Measurements from ENCODE around the gene RNF31.

Gene RNF31

GRCh38 chr14:24130380-24130716 is 16.9 kb upstream of the RNF31 start, which contains the start of gene FITM1:
FITM1 (plus strand) TSS chr14:24130659; CDS start chr14:24131564, 905 bp downstream.
- FAIRE-seq (no peak), DNase-seq (ENCODE audit: insufficient read length, low spot score) (no peak)
- TF ChIP-seq, protein P1, sequence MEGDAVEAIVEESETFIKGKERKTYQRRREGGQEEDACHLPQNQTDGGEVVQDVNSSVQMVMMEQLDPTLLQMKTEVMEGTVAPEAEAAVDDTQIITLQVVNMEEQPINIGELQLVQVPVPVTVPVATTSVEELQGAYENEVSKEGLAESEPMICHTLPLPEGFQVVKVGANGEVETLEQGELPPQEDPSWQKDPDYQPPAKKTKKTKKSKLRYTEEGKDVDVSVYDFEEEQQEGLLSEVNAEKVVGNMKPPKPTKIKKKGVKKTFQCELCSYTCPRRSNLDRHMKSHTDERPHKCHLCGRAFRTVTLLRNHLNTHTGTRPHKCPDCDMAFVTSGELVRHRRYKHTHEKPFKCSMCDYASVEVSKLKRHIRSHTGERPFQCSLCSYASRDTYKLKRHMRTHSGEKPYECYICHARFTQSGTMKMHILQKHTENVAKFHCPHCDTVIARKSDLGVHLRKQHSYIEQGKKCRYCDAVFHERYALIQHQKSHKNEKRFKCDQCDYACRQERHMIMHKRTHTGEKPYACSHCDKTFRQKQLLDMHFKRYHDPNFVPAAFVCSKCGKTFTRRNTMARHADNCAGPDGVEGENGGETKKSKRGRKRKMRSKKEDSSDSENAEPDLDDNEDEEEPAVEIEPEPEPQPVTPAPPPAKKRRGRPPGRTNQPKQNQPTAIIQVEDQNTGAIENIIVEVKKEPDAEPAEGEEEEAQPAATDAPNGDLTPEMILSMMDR (IDR thresholded peaks at IDR 0.05; ENCODE audit: insufficient read depth, missing control alignments), result no peak

- DNase-seq (ENCODE audit: insufficient read length, low spot score), result no peak
- no peak for FAIRE-seq
- TF ChIP-seq, protein P1 (IDR thresholded peaks at IDR 0.05; ENCODE audit: insufficient read depth, missing control alignments), result no peak
Observed at GRCh38 chr14:24130717-24131548, 16.4 kb upstream of the RNF31 start.

GRCh38 chr14:24131549-24131966 is 15.7 kb upstream of the RNF31 start:
- TF ChIP-seq, protein P1 (IDR thresholded peaks at IDR 0.05; ENCODE audit: insufficient read depth, missing control alignments), result no peak
- DNase-seq (ENCODE audit: insufficient read length, low spot score) (no peak), FAIRE-seq (no peak)

DNA sequence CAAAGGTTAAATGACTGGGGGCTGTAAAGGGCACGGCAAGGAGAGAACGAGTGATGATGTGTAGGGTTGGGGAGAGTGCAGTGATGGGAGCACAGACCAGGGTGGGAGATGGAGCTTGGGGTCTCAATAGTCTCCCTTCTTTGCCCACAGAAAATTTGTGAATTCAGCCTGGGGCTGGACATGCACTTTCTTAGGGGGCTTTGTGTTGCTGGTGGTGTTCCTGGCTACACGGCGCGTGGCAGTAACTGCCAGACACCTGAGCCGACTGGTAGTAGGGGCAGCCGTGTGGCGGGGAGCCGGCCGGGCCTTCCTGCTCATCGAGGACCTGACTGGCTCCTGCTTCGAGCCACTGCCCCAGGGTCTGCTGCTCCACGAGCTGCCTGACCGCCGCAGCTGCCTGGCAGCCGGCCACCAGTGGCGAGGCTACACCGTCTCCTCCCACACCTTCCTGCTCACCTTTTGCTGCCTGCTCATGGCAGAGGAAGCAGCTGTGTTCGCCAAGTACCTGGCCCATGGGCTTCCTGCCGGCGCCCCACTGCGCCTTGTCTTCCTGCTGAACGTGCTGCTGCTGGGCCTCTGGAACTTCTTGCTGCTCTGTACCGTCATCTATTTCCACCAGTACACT is 15.1 kb upstream of the RNF31 start:
- FAIRE-seq, result no peak
- DNase-seq (ENCODE audit: insufficient read length, low spot score), result no peak
- TF ChIP-seq, protein P1 (IDR thresholded peaks at IDR 0.05; ENCODE audit: insufficient read depth, missing control alignments), result no peak

- DNase-seq (ENCODE audit: insufficient read length, low spot score) (no peak), FAIRE-seq (no peak)
- TF ChIP-seq, protein P1 (IDR thresholded peaks at IDR 0.05; ENCODE audit: insufficient read depth, missing control alignments), result no peak
Observed at GRCh38 chr14:24132976-24133375, 14.3 kb upstream of the RNF31 start.

DNA sequence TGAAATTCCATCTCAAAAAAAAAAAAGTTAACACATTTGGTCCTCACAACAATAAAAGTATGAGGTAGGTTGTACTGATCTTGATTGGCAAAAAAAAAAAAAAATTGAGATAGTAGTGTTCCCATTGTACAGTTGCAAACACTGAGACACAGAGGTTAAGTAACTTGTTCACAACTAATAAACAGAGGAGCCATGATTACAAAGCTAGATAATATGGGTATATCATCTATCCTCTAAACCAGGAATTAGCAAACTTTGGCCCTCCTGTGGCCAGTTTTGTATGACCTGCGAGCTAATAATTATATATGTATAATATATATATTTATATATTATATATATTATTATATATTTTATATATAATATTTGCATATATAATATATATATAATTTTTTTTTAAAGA is 13.6 kb upstream of the RNF31 start:
- TF ChIP-seq, protein P1 (IDR thresholded peaks at IDR 0.05; ENCODE audit: insufficient read depth, missing control alignments), result no peak
- DNase-seq (ENCODE audit: insufficient read length, low spot score) (no peak), FAIRE-seq (no peak)

DNA sequence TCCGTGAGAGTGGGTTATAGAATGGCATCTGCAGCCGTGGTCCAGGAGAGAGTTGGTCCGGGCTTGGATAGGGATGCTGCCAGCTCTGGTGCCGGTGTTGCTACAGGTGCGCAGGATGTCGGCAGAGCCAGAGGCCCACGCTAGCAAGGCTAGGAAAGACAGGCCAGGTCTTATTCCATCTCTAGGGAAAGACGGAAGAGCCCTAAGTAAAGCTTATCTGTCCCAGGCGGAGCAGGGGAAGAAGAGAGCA is 11.8 kb upstream of the RNF31 start:
- no peak for FAIRE-seq
- no peak for DNase-seq (ENCODE audit: insufficient read length, low spot score)
- TF ChIP-seq, protein P1 (IDR thresholded peaks at IDR 0.05; ENCODE audit: insufficient read depth, missing control alignments), result no peak
